B cell (primary cell): ENCODE measurements around the gene ACSBG1. TPM values are rescaled to one million over a fixed set of nuclear protein-coding genes. Genes with fewer than 3 reads are reported as not detected.

ENCODE experiments used
- ATAC-seq: fragments of 200-7000 bp; cut with Tn5 transposase; one replicate; pipeline ENCODE4 v1.10.0; 2021; ENCODE audit warnings: low read depth, mild to moderate bottlenecking, moderate number of reproducible peaks, moderate library complexity
- CTCF ChIA-PET: fragments of 350-600 bp; sonication (Branson Sonifier 250); formaldehyde crosslinking; loops from one replicate; lab custom pipeline; 2021; ENCODE audit warnings: antibody characterized with exemption, inconsistent platforms; lab: Charles Lee
- POLR2A ChIA-PET: fragments of 350-600 bp; sonication (Branson Sonifier 250); formaldehyde crosslinking; loops from one replicate; lab custom pipeline; 2021; ENCODE audit warnings: antibody characterized with exemption; lab: Charles Lee
- DNase-seq: peaks from one replicate; pipeline ENCODE4 v3.0.0; 2013
- H2AFZ ChIP-seq: 2 replicates; pipeline ENCODE4 v1.6.1; 2012; ENCODE audit warnings: mild to moderate bottlenecking, low read depth, low read length; ENCODE audit not compliant: insufficient read depth, poor library complexity, severe bottlenecking
- H3K27ac ChIP-seq, 2 donors: 1 replicate in 1 of 2; 2 replicates in 1 of 2; pipeline ENCODE4 v1.5.1; 2012 to 2013; ENCODE audit warnings: low read length in 2 of 2, mild to moderate bottlenecking in 2 of 2, moderate library complexity in 1 of 2
- H3K27me3 ChIP-seq, 4 experiments: fragments of 200-600 bp in 1 of 4; sonication (generic) in 1 of 4; replicated peaks in 1 of 4; 1 replicate in 2 of 4; 2 replicates in 2 of 4; pipeline versions ENCODE4 v1.6.1 to v1.7.0; 2013 to 2016; ENCODE audit warnings: low read length in 3 of 4, mild to moderate bottlenecking in 2 of 4, mixed read lengths in 1 of 4, moderate library complexity in 1 of 4; ENCODE audit not compliant: insufficient read depth in 4 of 4, control insufficient read depth in 3 of 4; ENCODE audit errors: control extremely low read depth in 1 of 4
- H3K36me3 ChIP-seq, 2 experiments: replicated peaks in 1 of 2; 1 replicate in 1 of 2; 2 replicates in 1 of 2; pipeline versions ENCODE4 v1.6.1 to v1.7.1; 2013; ENCODE audit warnings: low read length in 1 of 2; ENCODE audit not compliant: insufficient read depth in 2 of 2, control insufficient read depth in 1 of 2; ENCODE audit errors: control extremely low read depth in 1 of 2, extremely low read depth in 1 of 2
- H3K4me1 ChIP-seq, 2 donors: fragments of 200-600 bp in 1 of 2; sonication (generic) in 1 of 2; 1 replicate in 1 of 2; 2 replicates in 1 of 2; pipeline versions ENCODE4 v1.5.1 to v1.6.1; 2013 to 2017; ENCODE audit warnings: low read length in 2 of 2; ENCODE audit not compliant: control insufficient read depth in 2 of 2, insufficient read depth in 2 of 2
- H3K4me2 ChIP-seq: replicated peaks from 2 replicates; pipeline ENCODE3; 2012; ENCODE audit warnings: mild to moderate bottlenecking, low read depth, low read length; ENCODE audit not compliant: poor library complexity, severe bottlenecking
- H3K4me3 ChIP-seq, 5 experiments: fragments of 200-600 bp in 1 of 5; sonication (generic) in 1 of 5; 1 replicate in 3 of 5; 2 replicates in 2 of 5; pipeline versions ENCODE4 v1.5.1 to v1.7.0; 2011 to 2016; ENCODE audit warnings: low read length in 4 of 5, mild to moderate bottlenecking in 4 of 5, low read depth in 2 of 5, control low read depth in 1 of 5, moderate library complexity in 1 of 5; ENCODE audit not compliant: insufficient read depth in 1 of 5; ENCODE audit errors: control extremely low read depth in 1 of 5, extremely low read depth in 1 of 5
- H3K79me2 ChIP-seq: fragments of 200-600 bp; sonication (generic); one replicate; pipeline ENCODE4 v1.6.0; 2016; ENCODE audit warnings: low read length; ENCODE audit not compliant: control insufficient read depth, insufficient read depth
- H3K9ac ChIP-seq: fragments of 200-600 bp; sonication (generic); 2 replicates; pipeline ENCODE4 v1.6.1; 2017; ENCODE audit warnings: mild to moderate bottlenecking, low read length, moderate library complexity
- H3K9me3 ChIP-seq, 3 donors: one replicate each; pipeline versions ENCODE4 v1.6.1 to v1.7.1; 2013; ENCODE audit warnings: low read length in 2 of 3; ENCODE audit not compliant: control insufficient read depth in 2 of 3, insufficient read depth in 1 of 3; ENCODE audit errors: control extremely low read depth in 1 of 3
- H4K20me1 ChIP-seq: 2 replicates; pipeline ENCODE4 v1.6.0; 2012; ENCODE audit warnings: mild to moderate bottlenecking, low read length; ENCODE audit not compliant: insufficient read depth, control insufficient read depth, poor library complexity, severe bottlenecking
- H3K27ac Mint-ChIP-seq: one replicate; pipeline ENCODE4 v1.8.0; 2021; ENCODE audit warnings: mixed read lengths
- H3K27me3 Mint-ChIP-seq: one replicate; pipeline ENCODE4 v1.8.0; 2021; ENCODE audit warnings: mixed read lengths
- H3K4me1 Mint-ChIP-seq: one replicate; pipeline ENCODE4 v1.8.0; 2021; ENCODE audit warnings: mixed read lengths
- H3K4me3 Mint-ChIP-seq: one replicate; pipeline ENCODE4 v1.8.0; 2021; ENCODE audit warnings: mixed read lengths
- H3K9me3 Mint-ChIP-seq: one replicate; pipeline ENCODE4 v1.8.0; 2022; ENCODE audit warnings: mixed read lengths; ENCODE audit not compliant: insufficient read depth
- WGBS: methylation state at CpG from one replicate; pipeline ENCODE4 v1.1.5; 2013; ENCODE audit warnings: missing lambda C conversion rate; ENCODE audit not compliant: insufficient coverage; 5-methylcytosine and 5-hydroxymethylcytosine counted together
- intact Hi-C: fragments of 100-400 bp; cut with micrococcal nuclease; formaldehyde crosslinking; loops from one replicate; pipeline ENCODE4 v1.10.0; 2022
- polyA plus RNA-seq: library from polyadenylated mRNA; depleted of rRNA; stranded (reverse); fragments of >200 nt; gene quantifications from 2 replicates; pipeline ENCODE4 v1.2.3, GENCODE V29; 2012
- total RNA-seq, 2 donors: library from RNA; stranded (reverse); fragments of 120-200 nt in 1 of 2; gene quantifications; 1 replicate in 1 of 2; 2 replicates in 1 of 2; pipeline versions ENCODE4 v1.2.3 to v1.2.4, GENCODE V29; 2013 to 2022
- TF ChIP-seq, protein P1 (sequence below): fragments of 200-600 bp; IDR thresholded peaks from one replicate; pipeline ENCODE4 v1.8.0; 2022; ENCODE audit warnings: antibody characterized with exemption, mild to moderate bottlenecking

ACSBG1 gene
- total and polyA plus RNA-seq, 2 donors (not counting 1 experiment from before 2014, with no cell fraction given): 0.03 to 0.07 TPM

DNA sequence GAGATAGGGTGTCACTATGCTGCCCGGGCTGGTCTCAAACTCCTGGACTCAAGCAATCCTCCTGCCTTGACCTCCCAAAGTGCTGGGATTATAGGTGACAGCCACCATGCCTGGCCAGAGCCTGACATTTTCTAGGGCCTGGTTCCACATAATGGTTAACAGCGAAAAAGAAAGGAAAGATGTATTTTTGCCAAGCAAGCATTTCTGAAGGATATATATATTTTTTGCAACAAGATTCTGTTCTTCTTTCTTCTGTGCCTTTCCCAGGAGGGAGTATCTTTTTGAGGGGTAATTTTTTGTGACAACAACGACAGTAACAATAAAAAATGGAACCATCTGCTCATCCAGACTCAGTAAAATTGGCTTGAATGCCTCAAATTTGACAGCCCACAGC lies 21.7 kb upstream of the ACSBG1 start:
- no peak overlapping the region for H3K4me2 ChIP-seq
- H3K79me2 ChIP-seq: no peaks in the 10 kb centered on the region
- Mint-ChIP-seq H3K4me3 (no peak overlapping the region), H3K27me3 (peaks cover under 1% of the 10 kb centered on the region), H3K27ac (no peak overlapping the region), H3K9me3 (no peaks in the 10 kb centered on the region), H3K4me1 (no peaks in the 10 kb centered on the region)
- no peak overlapping the region for H3K4me3 ChIP-seq
- TF ChIP-seq, protein P1, sequence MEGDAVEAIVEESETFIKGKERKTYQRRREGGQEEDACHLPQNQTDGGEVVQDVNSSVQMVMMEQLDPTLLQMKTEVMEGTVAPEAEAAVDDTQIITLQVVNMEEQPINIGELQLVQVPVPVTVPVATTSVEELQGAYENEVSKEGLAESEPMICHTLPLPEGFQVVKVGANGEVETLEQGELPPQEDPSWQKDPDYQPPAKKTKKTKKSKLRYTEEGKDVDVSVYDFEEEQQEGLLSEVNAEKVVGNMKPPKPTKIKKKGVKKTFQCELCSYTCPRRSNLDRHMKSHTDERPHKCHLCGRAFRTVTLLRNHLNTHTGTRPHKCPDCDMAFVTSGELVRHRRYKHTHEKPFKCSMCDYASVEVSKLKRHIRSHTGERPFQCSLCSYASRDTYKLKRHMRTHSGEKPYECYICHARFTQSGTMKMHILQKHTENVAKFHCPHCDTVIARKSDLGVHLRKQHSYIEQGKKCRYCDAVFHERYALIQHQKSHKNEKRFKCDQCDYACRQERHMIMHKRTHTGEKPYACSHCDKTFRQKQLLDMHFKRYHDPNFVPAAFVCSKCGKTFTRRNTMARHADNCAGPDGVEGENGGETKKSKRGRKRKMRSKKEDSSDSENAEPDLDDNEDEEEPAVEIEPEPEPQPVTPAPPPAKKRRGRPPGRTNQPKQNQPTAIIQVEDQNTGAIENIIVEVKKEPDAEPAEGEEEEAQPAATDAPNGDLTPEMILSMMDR: no peak
- no peaks in the 10 kb centered on the region for H3K9me3 ChIP-seq
- H2AFZ ChIP-seq: no peak overlapping the region
- no peak overlapping the region for H3K9ac ChIP-seq
- no peak overlapping the region for H3K27ac ChIP-seq
- no peaks in the 10 kb centered on the region for H3K27me3 ChIP-seq
- POLR2A ChIA-PET: no interaction called here
- no peak for DNase-seq
- H4K20me1 ChIP-seq: no peaks in the 10 kb centered on the region
- ATAC-seq: no peak
- no CpG with 5 or more reads among the region's 3 CpGs for WGBS
- CTCF ChIA-PET: no interaction called here
- intact Hi-C loops: no loop called here
- no peaks in the 10 kb centered on the region for H3K4me1 ChIP-seq
- H3K36me3 ChIP-seq: no peaks in the 10 kb centered on the region

DNA sequence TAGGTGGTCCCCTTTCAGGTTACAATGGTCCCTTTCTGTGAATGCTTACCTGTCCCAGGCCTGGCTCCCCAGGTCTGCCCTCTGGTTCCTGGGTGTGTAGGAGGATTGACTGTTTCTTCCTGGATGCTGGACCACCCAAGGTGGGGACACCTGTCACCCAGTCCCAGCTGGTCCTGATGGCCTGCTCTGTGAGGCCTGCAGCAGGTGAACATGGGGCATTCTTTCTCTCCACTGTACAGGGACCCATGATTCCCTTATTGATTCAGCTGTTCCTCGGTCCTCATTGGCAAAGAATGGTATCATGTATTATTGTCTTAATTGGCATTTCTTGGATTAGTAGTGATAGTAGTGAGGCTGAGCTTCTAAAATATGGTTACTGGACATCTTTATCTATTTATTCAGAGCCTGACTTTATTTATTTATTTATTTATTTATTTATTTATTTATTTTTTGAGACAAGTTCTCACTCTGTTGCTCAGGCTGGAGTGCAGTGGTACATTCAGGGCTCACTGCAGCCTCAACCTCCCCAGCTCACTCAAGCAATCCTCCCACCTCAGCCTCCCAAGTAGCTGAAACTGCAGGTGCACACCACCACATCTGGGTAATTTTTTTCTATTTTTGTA lies 21.2 kb upstream of the ACSBG1 start:
- ATAC-seq: no peak

More for the DNA sequence above, 21.2 kb upstream of the ACSBG1 start:
- Histone ChIP-seq H3K36me3 (no peaks in the 10 kb centered on the region), H3K9ac (no peak overlapping the region), H3K79me2 (no peaks in the 10 kb centered on the region), H3K4me2 (no peak overlapping the region), H3K4me3 (no peak overlapping the region), H3K4me1 (no peaks in the 10 kb centered on the region), H3K27ac (no peak overlapping the region), H3K27me3 (no peaks in the 10 kb centered on the region), H2AFZ (no peak overlapping the region), H3K9me3 (no peaks in the 10 kb centered on the region), H4K20me1 (no peaks in the 10 kb centered on the region)
- intact Hi-C loops: no loop called here
- TF ChIP-seq, protein P1: no peak
- ChIA-PET POLR2A (no interaction called here), CTCF (interaction anchor here (1.1 kb wide), 1 partner anchor 13 kb away, joined by 3 read pairs; no protein-coding TSS in a partner anchor)
- no peak overlapping the region for H3K27ac Mint-ChIP-seq
- no CpG with 5 or more reads among the region's 1 CpG for WGBS
- H3K4me3 Mint-ChIP-seq: no peak overlapping the region
- H3K4me1 Mint-ChIP-seq: no peaks in the 10 kb centered on the region
- DNase-seq: no peak
- peaks cover 5% of the 10 kb centered on the region for H3K27me3 Mint-ChIP-seq
- no peaks in the 10 kb centered on the region for H3K9me3 Mint-ChIP-seq
